ENCODE data around the gene PPIL6.

DNA sequence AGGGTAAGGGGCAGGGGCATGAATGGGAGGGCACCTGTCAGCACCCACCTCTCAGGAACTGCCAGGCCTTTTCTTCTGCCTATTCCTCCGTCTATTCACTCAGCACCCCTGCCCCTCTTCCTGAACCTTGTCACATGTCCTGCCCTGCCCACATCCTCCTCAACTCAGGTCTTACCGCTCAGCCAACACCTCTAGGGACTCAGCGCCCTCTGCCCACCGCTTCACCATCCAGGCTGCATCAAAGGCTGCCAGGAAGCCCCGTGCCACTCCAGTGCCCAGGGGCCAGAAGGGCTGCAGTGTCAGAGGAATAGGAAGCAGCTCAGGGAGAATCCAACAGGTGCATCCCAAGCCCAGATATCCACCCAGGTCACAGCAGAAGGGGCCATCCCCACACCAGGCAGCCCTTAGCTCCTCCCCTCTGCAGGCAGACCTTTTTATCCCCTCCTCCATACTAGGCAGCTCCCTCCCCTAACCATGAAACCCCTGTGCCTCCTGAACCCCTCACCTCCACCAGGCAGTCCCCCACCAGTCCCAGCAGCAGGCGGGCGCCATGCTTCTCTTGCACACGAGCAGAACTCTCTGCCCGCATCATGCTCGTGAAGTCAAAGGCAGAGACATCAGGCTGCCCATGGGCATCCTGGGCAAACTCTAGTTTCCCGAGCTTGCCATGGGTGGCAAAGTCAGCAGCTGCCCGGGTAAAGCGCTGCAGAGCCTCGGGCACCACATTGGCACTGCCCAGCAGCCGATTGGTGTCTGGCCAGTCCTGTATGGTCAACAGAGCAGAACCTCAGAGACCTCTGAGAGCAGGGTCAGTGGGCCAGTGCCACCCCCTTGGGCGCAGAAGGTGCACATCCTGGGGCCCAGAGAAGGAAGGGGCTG, 9.6 kb upstream of the PPIL6 start:
- TF ChIP-seq, protein P1, sequence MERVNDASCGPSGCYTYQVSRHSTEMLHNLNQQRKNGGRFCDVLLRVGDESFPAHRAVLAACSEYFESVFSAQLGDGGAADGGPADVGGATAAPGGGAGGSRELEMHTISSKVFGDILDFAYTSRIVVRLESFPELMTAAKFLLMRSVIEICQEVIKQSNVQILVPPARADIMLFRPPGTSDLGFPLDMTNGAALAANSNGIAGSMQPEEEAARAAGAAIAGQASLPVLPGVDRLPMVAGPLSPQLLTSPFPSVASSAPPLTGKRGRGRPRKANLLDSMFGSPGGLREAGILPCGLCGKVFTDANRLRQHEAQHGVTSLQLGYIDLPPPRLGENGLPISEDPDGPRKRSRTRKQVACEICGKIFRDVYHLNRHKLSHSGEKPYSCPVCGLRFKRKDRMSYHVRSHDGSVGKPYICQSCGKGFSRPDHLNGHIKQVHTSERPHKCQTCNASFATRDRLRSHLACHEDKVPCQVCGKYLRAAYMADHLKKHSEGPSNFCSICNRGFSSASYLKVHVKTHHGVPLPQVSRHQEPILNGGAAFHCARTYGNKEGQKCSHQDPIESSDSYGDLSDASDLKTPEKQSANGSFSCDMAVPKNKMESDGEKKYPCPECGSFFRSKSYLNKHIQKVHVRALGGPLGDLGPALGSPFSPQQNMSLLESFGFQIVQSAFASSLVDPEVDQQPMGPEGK (CRISPR knock-in tag; IDR thresholded peaks at IDR 0.05; ENCODE audit: borderline replicate concordance): no peak
- TF ChIP-seq, protein P2, sequence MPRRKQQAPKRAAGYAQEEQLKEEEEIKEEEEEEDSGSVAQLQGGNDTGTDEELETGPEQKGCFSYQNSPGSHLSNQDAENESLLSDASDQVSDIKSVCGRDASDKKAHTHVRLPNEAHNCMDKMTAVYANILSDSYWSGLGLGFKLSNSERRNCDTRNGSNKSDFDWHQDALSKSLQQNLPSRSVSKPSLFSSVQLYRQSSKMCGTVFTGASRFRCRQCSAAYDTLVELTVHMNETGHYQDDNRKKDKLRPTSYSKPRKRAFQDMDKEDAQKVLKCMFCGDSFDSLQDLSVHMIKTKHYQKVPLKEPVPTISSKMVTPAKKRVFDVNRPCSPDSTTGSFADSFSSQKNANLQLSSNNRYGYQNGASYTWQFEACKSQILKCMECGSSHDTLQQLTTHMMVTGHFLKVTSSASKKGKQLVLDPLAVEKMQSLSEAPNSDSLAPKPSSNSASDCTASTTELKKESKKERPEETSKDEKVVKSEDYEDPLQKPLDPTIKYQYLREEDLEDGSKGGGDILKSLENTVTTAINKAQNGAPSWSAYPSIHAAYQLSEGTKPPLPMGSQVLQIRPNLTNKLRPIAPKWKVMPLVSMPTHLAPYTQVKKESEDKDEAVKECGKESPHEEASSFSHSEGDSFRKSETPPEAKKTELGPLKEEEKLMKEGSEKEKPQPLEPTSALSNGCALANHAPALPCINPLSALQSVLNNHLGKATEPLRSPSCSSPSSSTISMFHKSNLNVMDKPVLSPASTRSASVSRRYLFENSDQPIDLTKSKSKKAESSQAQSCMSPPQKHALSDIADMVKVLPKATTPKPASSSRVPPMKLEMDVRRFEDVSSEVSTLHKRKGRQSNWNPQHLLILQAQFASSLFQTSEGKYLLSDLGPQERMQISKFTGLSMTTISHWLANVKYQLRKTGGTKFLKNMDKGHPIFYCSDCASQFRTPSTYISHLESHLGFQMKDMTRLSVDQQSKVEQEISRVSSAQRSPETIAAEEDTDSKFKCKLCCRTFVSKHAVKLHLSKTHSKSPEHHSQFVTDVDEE (CRISPR knock-in tag; IDR thresholded peaks at IDR 0.05): no peak
- no peak for TF ChIP-seq ZFP3 (CRISPR knock-in tag; IDR thresholded peaks at IDR 0.05)
- no peak for TF ChIP-seq OSR1 (CRISPR knock-in tag; IDR thresholded peaks at IDR 0.05)
- no peak for TF ChIP-seq ZNF8 (CRISPR knock-in tag; IDR thresholded peaks at IDR 0.05)
- no peak for TF ChIP-seq ZFP30 (CRISPR knock-in tag; IDR thresholded peaks at IDR 0.05)
- TF ChIP-seq ARNTL (CRISPR knock-in tag; IDR thresholded peaks at IDR 0.05; ENCODE audit: borderline replicate concordance, low read depth): no peak
- no peak for TF ChIP-seq CSDC2 (CRISPR knock-in tag; IDR thresholded peaks at IDR 0.05)
- TF ChIP-seq GLIS3 (CRISPR knock-in tag; IDR thresholded peaks at IDR 0.05): no peak
- TF ChIP-seq BACH2 (CRISPR knock-in tag; IDR thresholded peaks at IDR 0.05; ENCODE audit: borderline replicate concordance): no peak
- no peak for TF ChIP-seq ZNF70 (CRISPR knock-in tag; IDR thresholded peaks at IDR 0.05)
- TF ChIP-seq, protein P3, sequence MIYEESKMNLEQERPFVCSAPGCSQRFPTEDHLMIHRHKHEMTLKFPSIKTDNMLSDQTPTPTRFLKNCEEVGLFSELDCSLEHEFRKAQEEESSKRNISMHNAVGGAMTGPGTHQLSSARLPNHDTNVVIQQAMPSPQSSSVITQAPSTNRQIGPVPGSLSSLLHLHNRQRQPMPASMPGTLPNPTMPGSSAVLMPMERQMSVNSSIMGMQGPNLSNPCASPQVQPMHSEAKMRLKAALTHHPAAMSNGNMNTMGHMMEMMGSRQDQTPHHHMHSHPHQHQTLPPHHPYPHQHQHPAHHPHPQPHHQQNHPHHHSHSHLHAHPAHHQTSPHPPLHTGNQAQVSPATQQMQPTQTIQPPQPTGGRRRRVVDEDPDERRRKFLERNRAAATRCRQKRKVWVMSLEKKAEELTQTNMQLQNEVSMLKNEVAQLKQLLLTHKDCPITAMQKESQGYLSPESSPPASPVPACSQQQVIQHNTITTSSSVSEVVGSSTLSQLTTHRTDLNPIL (CRISPR knock-in tag; IDR thresholded peaks at IDR 0.05; ENCODE audit: low read depth): no peak
